H7 (cell line): ENCODE data around the gene MACIR. TPM values are rescaled to one million over a fixed set of nuclear protein-coding genes. Genes with fewer than 3 reads are reported as not detected.

Experiments
- DNase-seq: peaks from one replicate; pipeline ENCODE4 v3.0.0; 2012
- H3K27me3 ChIP-seq: 2 replicates; pipeline ENCODE4 v1.6.0; 2011; ENCODE audit warnings: mild to moderate bottlenecking, low read length; ENCODE audit not compliant: control insufficient read depth, insufficient read depth
- H3K36me3 ChIP-seq: replicated peaks from 2 replicates; pipeline ENCODE4 v1.5.1; 2011; ENCODE audit warnings: low read length; ENCODE audit not compliant: control insufficient read depth, insufficient read depth
- H3K4me3 ChIP-seq: 2 replicates; pipeline ENCODE4 v1.5.1; 2011; ENCODE audit warnings: low read depth, mild to moderate bottlenecking, control low read depth, low read length, moderate library complexity; ENCODE audit not compliant: insufficient read depth
- total RNA-seq: library from RNA; depleted of rRNA; stranded (reverse); fragments of >200 nt; shearing (Covaris generic); gene quantifications from 2 replicates; pipeline ENCODE4 v1.2.3, GENCODE V29; 2014

MACIR gene
- total RNA-seq, 1 experiment from 2014 or later, result 15.0 TPM

DNA sequence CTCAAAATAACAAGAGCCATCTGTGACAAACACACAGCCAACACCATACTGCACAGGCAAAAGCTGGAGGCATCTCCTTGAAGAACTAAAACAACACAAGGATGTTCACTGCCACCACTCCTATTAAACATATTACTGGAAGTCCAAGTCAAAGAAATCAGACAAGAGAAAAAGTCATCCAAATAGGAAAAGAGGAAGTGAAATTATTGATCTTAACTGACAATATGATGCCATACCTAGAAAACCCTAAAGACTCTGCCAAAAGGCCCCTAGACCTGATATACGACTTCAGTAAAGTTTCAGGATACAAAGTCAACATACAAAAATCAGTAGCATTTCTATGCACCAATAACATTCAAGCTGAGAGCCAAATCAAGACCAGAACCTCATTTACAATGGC lies 30.0 kb upstream of the MACIR start:
- no peak for DNase-seq
- Histone ChIP-seq H3K36me3 (no peaks in the 10 kb centered on the region), H3K27me3 (no peaks in the 10 kb centered on the region), H3K4me3 (no peak overlapping the region)

DNA sequence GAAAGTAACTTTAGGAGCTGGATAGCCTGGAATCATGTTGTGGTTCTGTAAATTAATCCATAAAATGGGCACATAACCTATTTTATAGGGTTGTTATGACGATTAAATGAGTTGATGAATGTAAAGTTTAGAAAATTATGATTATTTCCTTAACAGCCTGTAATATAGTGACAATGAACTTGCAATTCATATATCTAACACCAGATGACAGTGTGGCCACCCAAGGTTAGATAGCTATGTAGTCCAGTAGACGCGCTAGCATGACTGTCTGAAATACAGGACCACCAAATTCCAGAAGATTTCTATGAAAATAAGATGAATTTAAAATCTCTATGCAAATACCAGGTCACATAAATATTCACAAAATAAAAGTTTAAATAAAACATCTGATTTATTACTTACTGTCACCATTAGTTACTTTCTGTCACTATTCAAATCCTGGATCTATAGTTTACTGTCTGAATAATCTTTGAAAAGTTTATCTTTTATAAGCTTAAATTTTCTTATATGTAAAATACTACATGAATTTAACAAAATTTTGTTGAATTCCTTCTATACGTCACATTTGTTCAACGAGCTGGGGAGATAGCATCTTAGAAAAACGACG lies 26.1 kb upstream of the MACIR start:
- no peak for DNase-seq
- Histone ChIP-seq H3K27me3 (no peaks in the 10 kb centered on the region), H3K4me3 (no peak overlapping the region), H3K36me3 (no peaks in the 10 kb centered on the region)

DNA sequence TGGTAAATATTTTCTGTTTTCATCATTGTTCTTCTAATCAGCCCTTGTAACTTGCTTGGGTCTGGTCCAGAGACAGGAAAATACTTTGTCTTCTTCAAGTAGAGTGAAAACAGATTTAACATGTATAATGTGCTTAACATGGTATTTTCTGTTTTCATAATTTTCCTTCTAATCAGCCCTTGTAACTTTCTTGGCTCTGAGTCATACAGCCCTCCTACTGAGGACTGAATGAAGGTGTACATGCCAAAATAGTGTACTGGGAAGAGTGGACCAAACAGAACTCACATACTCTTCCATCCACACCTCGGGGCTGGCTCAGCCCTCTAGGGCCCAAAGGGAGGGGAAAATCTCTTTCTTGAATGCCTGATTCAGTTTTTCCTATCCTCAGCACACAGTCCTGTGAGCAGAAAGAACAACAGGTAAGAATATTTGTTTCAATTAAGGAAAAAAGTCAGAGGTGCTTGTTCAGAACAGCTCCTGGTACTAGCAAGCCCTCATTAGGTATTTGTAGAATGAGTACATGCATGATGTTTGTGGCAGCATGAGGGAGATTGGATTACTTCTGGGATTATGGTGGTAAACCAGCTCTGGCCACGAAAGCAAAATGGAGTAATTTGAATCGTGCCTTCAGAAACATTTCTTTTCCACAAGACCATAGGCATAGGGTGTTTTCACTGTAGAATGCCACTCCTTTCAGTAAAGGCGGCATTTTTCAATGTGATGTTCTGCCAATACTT lies 24.2 kb upstream of the MACIR start:
- Histone ChIP-seq H3K27me3 (no peaks in the 10 kb centered on the region), H3K36me3 (no peaks in the 10 kb centered on the region), H3K4me3 (no peak overlapping the region)
- no peak for DNase-seq

DNA sequence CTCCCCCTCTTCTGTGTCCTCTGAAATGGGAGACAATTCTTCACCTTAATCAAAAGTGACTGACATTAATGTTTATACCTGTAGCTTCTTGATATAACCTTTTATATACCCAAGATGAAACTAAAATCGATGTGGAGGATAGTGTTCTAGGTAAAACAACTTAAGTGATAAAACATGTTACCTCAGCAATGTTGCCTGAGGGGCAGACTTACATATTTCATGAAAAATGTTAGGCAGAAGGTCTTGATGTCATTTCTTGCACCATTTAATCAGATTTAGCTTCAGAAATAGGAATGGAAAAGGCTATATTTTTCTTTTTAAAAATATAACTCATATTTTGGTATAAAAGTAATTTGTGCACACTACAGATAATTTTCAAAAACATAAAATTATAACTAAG lies 22.7 kb upstream of the MACIR start:
- no peak overlapping the region for H3K4me3 ChIP-seq
- no peak for DNase-seq
- no peaks in the 10 kb centered on the region for H3K27me3 ChIP-seq
- H3K36me3 ChIP-seq, result no peaks in the 10 kb centered on the region

DNA sequence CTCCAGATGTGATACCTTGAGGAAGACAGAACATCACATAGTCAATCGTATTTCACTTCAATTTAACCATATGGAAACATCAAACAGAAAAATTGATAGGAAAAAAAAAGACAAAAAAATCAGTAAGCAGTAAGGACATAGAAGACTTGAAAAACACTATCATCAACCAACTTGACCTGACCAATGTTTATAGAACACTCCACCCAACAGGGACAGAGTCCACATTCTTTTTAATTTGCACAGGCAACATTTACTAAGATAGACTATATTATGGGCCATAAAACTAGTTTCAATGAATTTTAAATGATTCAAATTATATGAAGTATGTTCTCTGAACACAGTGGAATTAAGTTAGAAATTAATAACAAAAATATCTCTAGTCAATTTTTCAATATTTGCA lies 20.8 kb upstream of the MACIR start:
- Histone ChIP-seq H3K36me3 (no peaks in the 10 kb centered on the region), H3K27me3 (no peaks in the 10 kb centered on the region)
- no peak for DNase-seq

DNA sequence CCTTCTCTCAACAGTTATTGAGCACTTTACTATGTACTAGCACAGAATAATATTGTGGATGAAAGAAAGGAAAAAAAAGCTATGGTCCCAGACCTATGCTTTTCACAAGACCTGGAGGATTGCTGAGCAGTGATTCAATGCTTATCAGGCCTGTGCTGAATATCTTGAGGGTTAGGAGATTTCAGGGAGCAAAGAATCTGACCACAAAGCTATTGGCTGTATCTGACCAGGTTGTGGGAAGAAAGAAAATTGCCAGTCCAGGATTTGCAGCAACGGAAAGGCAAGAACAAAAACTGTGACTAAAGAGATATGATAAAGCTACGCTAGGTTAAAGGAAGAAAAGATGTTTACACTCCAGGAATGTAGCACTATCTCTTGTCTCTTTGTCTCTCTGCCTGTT lies 14.9 kb upstream of the MACIR start:
- H3K27me3 ChIP-seq, result no peaks in the 10 kb centered on the region
- H3K4me3 ChIP-seq, result no peak overlapping the region
- no peaks in the 10 kb centered on the region for H3K36me3 ChIP-seq
- no peak for DNase-seq

More for the DNA sequence above, 20.8 kb upstream of the MACIR start:
- H3K4me3 ChIP-seq, result no peak overlapping the region

DNA sequence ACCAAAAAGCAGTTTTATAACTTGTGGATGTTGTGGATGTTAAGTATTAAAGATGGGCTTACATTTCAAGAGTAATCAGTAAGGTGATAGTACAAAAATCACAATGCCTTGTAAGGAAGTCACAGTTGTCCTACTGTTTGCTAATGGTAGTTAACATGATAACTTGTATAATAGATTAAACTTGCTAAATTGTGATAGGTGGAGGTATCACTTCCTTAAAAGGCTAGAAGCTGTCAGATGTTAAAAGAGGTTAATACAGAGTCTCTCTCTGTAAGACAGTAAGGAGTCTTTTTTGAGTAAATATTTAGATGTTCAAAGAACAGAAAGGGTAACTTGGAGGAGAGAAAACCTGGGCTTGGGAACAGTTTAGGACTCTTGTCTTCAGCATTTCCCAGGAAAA lies 14.2 kb upstream of the MACIR start:
- no peak for DNase-seq
- Histone ChIP-seq H3K27me3 (no peaks in the 10 kb centered on the region), H3K36me3 (no peaks in the 10 kb centered on the region), H3K4me3 (no peak overlapping the region)

DNA sequence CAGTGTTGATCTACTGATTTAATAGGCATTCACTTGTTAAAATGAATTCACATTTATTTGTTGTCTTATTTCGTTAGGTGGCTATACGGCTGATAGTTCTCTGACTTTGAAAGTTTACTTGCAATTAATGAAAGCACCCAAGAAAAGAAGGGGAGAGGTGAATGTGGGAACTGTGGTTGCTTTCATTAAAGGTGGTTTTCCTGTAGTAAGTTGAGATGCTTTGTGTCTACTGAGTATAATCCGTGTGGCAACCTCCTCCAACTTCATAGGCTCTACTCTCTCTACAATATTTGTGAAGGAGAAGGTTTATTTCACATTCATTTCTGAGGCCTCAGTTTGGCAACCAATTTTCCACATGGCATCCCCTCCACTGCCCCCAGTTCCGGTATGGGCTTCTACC lies 12.8 kb upstream of the MACIR start:
- H3K36me3 ChIP-seq, result no peaks in the 10 kb centered on the region
- DNase-seq, result no peak
- H3K4me3 ChIP-seq, result no peak overlapping the region
- H3K27me3 ChIP-seq, result no peaks in the 10 kb centered on the region

DNA sequence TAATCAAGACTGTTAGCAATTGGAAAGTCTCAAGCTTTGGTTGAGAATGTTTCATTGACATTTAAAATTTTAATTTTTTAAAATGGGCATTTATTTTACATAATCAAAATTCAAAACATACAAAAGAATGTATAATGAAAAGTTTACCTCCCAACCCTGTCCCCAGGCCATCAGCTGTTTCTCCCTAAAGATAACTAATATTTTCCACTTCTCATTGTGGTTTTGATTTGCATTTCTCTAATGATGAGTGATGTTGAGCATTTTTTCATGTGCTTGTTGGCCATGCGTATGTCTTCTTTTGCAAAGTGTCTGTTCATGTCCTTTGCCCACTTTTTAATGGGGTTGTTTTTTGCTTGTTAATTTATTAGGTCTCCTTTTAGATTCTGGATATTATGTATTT lies 11.4 kb upstream of the MACIR start:
- no peaks in the 10 kb centered on the region for H3K27me3 ChIP-seq
- no peaks in the 10 kb centered on the region for H3K36me3 ChIP-seq
- no peak for DNase-seq
- no peak overlapping the region for H3K4me3 ChIP-seq

DNA sequence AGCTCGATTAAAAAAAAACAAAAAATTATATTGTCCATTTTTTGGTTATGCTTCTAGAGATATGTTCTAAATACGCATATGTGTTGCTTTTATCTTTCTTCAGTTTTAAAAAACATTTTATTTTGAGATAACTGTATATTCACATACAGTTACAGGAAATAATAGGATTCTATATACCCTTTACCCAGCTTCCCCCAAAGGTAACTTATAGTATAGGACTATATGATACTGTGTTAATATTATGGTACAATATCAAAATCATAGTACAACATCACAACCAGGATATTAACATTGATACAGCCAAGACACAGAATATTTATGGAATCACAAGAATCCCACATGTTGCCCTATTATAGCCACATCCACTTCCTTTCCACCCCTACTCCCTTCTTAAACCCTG lies 9.5 kb upstream of the MACIR start:
- no peak for DNase-seq
- Histone ChIP-seq H3K27me3 (no peaks in the 10 kb centered on the region), H3K4me3 (no peak overlapping the region), H3K36me3 (no peaks in the 10 kb centered on the region)

DNA sequence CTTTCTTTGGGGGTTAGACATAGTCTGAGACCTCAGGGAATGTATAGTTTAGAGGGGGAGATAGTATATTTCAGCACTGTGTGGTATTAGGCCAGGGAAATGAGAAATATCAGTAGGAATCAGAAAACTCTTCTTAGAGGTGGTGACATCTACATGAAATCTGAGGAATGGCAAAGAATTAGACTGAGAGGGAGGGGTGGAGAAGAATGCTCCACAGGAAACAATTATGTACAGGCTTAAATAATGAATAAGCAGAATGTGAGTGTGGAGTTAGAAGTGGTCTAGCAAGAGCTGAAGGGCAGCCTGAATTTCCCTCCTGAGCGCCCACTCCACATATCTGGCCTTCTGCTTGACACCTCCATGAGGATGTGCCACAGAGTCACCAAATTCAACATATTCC lies 3.6 kb upstream of the MACIR start:
- DNase-seq, result no peak
- Histone ChIP-seq H3K36me3 (no peaks in the 10 kb centered on the region), H3K4me3 (no peak overlapping the region), H3K27me3 (no peaks in the 10 kb centered on the region)

DNA sequence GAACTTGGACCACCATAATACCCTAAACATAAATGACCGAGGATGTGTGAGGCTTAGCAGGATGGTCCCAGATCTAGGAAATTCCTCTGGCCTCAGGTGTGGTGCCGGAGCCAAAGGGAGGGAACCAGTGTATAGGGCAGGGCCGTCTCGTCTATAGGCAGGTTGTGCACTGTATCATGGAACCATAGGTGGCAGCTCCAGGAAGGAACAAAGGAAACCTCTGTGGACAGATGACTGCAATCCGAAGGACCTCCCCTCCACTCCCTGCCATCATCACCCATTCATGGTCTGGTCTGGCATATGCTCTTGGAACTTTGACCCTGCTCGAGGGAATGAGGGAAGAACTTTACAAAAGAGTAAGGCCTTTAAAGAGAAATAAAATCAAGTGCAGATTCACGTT lies 2.9 kb upstream of the MACIR start:
- H3K36me3 ChIP-seq, result no peaks in the 10 kb centered on the region
- no peak for DNase-seq
- H3K27me3 ChIP-seq, result no peaks in the 10 kb centered on the region
- no peak overlapping the region for H3K4me3 ChIP-seq

DNA sequence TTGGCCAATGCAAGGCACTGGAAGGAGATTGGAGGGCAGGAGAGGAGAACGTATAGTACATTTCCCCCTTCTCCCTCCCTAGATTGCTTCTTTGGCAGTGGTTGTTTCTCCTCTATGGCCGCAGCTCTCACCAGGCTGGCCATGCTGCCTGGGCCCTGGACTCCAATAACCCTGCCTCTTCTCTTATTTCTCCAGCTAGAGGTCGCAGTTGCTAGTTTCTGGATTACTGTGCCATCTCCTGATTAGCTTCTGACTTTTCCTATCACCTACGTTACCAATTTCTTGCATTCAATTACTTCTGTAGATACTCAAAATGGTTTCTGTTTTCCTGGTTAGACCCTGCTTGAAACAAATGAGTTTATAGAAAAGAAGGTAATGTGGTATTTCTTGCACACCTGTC lies 2.4 kb upstream of the MACIR start:
- no peaks in the 10 kb centered on the region for H3K27me3 ChIP-seq
- DNase-seq, result no peak
- no peak overlapping the region for H3K4me3 ChIP-seq
- H3K36me3 ChIP-seq, result no peaks in the 10 kb centered on the region

DNA sequence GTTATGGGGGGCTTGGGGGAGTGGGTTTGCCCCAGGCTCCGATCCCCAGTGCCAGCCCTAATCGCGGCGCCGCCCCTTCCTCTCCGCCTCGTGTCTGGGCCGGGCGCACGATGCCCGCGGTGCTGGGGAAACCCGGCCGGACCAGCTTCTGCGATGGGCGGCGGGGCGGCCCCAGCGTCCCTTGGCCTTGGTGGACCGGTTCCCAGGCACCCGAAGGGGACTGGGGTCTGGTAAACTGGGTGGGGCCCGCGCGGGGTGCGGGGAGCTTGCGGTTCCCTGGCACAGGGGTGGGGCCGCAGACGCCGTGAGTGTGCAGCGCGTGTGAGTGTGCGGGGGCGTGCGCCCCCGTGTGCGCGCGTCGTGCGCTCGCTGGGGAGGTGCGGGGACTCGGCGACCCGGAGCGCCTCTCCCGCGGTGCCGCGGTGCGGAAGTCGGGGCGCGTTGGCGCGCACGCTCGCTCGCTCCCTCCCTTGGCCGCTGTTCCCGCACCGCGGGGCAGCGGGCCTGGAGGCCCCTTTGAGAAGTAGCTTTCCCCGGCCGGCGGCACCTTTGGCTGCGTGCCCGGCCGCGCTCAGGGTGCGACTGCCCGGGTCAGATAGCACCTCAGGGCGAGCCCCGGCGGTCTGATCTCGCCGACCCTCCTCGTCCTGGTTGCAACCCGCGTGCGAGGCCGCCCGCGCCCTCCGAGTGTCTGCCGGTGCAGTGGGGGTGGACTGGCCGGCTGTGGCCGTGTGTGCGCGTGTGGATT lies 568 bp downstream of the MACIR start:
- H3K36me3 ChIP-seq, result no peaks in the 10 kb centered on the region
- peak overlapping the region; percentile 91 for H3K4me3 ChIP-seq
- no peaks in the 10 kb centered on the region for H3K27me3 ChIP-seq
- DNase-seq, result peak; percentile 77

DNA sequence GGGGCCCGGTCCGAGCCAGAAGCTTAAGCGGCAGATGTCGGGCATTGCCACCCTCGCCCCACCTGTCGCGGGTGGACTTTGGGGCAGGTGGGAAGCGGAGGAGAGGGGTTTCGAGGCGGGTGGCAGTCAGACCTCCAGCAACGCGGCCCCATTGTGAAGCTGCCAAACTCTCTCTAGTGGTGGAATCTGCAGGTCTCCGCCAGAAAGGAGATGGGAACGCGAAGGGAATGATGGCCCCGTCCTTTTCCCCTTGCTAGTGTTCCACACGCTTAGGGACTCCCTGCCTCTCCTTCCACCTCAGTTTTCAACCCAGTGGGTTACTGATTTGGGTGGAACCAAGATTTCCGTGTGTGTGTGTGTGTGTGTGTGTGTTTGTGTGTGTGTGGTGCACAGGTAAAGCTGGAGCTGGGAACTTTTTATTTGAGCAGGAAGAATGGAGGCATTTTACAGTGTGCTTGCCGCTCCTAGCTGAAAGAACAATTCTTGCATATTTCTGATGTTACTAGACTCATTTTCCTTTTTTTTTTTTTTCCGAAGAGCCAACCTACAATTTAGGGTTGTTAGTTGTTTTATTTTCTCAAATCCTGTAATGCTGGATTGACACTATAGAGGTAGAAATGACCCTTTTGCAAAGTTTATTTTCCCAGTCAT lies 1.3 kb downstream of the MACIR start:
- H3K27me3 ChIP-seq, result no peaks in the 10 kb centered on the region
- peak overlapping the region; percentile 91 for H3K4me3 ChIP-seq
- no peaks in the 10 kb centered on the region for H3K36me3 ChIP-seq
- no peak for DNase-seq
